Endothelial cell of umbilical vein (primary cell): ENCODE data around the gene KIF4A. TPM values are rescaled to one million over a fixed set of nuclear protein-coding genes. Genes with fewer than 3 reads are reported as not detected.
A peak's percentile ranks its signal among the peaks of the same experiment; 100 is the strongest.

Source experiments
- BruUV-seq: library from RNA; stranded (reverse); fragments of 400-500 nt; replicated peaks from 2 replicates; lab custom pipeline; 2021; lab: Mats Ljungman, UMichigan
- CTCF ChIA-PET: fragments of 300-600, 350-600 bp; sonication (Branson Sonifier 250); formaldehyde crosslinking; loops from one replicate; lab custom pipeline; 2021; ENCODE audit warnings: antibody characterized with exemption, inconsistent platforms; lab: Charles Lee
- POLR2A ChIA-PET: fragments of 300-600, 350-600 bp; sonication (Branson Sonifier 250); formaldehyde crosslinking; loops from one replicate; lab custom pipeline; 2021; ENCODE audit warnings: antibody characterized with exemption, inconsistent platforms; lab: Charles Lee
- DNase-seq: peaks from one replicate; pipeline ENCODE4 v3.0.0-alpha.2; 2011; ENCODE audit warnings: low read depth, low spot score
- FAIRE-seq: peaks from 2 replicates; lab custom pipeline; 2011; peaks lifted over from hg19 to GRCh38; lab: Jason Lieb, UNC
- H2AFZ ChIP-seq: 2 replicates; pipeline ENCODE4 v1.6.0; 2012; ENCODE audit warnings: low read depth, low read length, control low read depth, inconsistent platforms
- H3K27ac ChIP-seq: 2 replicates; pipeline ENCODE4 v1.5.1; 2011; ENCODE audit warnings: low read depth, mild to moderate bottlenecking, control low read depth, low read length, moderate library complexity; ENCODE audit not compliant: insufficient read depth
- H3K27me3 ChIP-seq, 2 experiments: 2 replicates each; pipeline versions ENCODE4 v1.6.0 to v1.6.1; 2011; ENCODE audit warnings: low read length in 2 of 2, mixed read lengths in 1 of 2; ENCODE audit not compliant: control insufficient read depth in 2 of 2, insufficient read depth in 2 of 2
- H3K36me3 ChIP-seq, 2 experiments: 2 replicates in 1 of 2; 3 replicates in 1 of 2; pipeline ENCODE4 v1.5.1; 2011; ENCODE audit warnings: low read length in 2 of 2, mild to moderate bottlenecking in 1 of 2, moderate library complexity in 1 of 2; ENCODE audit not compliant: control insufficient read depth in 2 of 2, insufficient read depth in 2 of 2; ENCODE audit errors: extremely low read depth in 1 of 2
- H3K4me1 ChIP-seq: 3 replicates; pipeline ENCODE4 v1.5.1; 2011; ENCODE audit warnings: mild to moderate bottlenecking, low read length; ENCODE audit not compliant: control insufficient read depth, insufficient read depth; ENCODE audit errors: extremely low read depth
- H3K4me2 ChIP-seq: 2 replicates; pipeline ENCODE4 v1.6.1; 2011; ENCODE audit warnings: low read length, control low read depth, mixed read lengths; ENCODE audit not compliant: insufficient read depth
- H3K4me3 ChIP-seq, 3 experiments: fragments of 200-600 bp in 1 of 3; sonication (generic), shearing (Covaris generic) in 1 of 3; replicated peaks in 1 of 3; 2 replicates each; pipeline ENCODE4 v1.5.1; 2011 to 2016; ENCODE audit warnings: control low read depth in 3 of 3, low read length in 3 of 3, mild to moderate bottlenecking in 2 of 3, inconsistent platforms in 1 of 3, low read depth in 1 of 3, moderate library complexity in 1 of 3; ENCODE audit not compliant: insufficient read depth in 1 of 3
- H3K79me2 ChIP-seq: 2 replicates; pipeline ENCODE4 v1.6.0; 2012; ENCODE audit warnings: low read length, inconsistent platforms; ENCODE audit not compliant: control insufficient read depth, insufficient read depth
- H3K9ac ChIP-seq: replicated peaks from 2 replicates; pipeline ENCODE3; 2011; ENCODE audit warnings: low read length, control low read depth; ENCODE audit not compliant: insufficient read depth; ENCODE audit errors: extremely low read depth
- H3K9me1 ChIP-seq: replicated peaks from 3 replicates; pipeline ENCODE4 v1.6.0; 2011; ENCODE audit warnings: mild to moderate bottlenecking, low read length; ENCODE audit not compliant: control insufficient read depth, insufficient read depth; ENCODE audit errors: extremely low read depth
- H3K9me3 ChIP-seq: replicated peaks from 2 replicates; pipeline ENCODE4 v1.5.1; 2012; ENCODE audit warnings: low read length, inconsistent platforms; ENCODE audit not compliant: control insufficient read depth, insufficient read depth
- H4K20me1 ChIP-seq: replicated peaks from 2 replicates; pipeline ENCODE3; 2011; ENCODE audit warnings: mild to moderate bottlenecking, low read length; ENCODE audit not compliant: control insufficient read depth, insufficient read depth; ENCODE audit errors: extremely low read depth
- CTCF ChIP-seq, 2 donors: IDR thresholded peaks; 1 replicate in 1 of 2; 2 replicates in 1 of 2; pipeline ENCODE4 v1.5.1; 2011; ENCODE audit warnings: low read length in 2 of 2, mild to moderate bottlenecking in 2 of 2, moderate library complexity in 2 of 2, control low read depth in 1 of 2, inconsistent platforms in 1 of 2, low read depth in 1 of 2; ENCODE audit not compliant: insufficient read depth in 1 of 2; ENCODE audit errors: extremely low read depth in 1 of 2
- EZH2 ChIP-seq: IDR thresholded peaks from 2 replicates; pipeline ENCODE4 v1.6.1; 2012; ENCODE audit warnings: borderline replicate concordance, low read depth, mild to moderate bottlenecking, moderate library complexity, low read length, inconsistent platforms; ENCODE audit not compliant: severe bottlenecking
- FOS ChIP-seq: IDR thresholded peaks from 2 replicates; pipeline ENCODE4 v1.6.1; 2011; ENCODE audit warnings: mild to moderate bottlenecking, low read length, moderate library complexity, borderline replicate concordance; ENCODE audit not compliant: insufficient read depth
- GATA2 ChIP-seq: IDR thresholded peaks from 2 replicates; pipeline ENCODE4 v1.7.0; 2011; ENCODE audit warnings: low read depth, mild to moderate bottlenecking, moderate library complexity, mixed read lengths, low read length; ENCODE audit not compliant: insufficient read length, insufficient read depth
- JUN ChIP-seq: IDR thresholded peaks from 2 replicates; pipeline ENCODE4 v1.6.1; 2011; ENCODE audit warnings: borderline replicate concordance, low read depth; ENCODE audit not compliant: insufficient read length, insufficient read depth
- MYC ChIP-seq: IDR thresholded peaks from one replicate; pipeline ENCODE4 v1.6.1; 2011; ENCODE audit warnings: mild to moderate bottlenecking, low read depth, low read length
- POLR2A ChIP-seq: IDR thresholded peaks from 2 replicates; pipeline ENCODE4 v1.6.1; 2012; ENCODE audit warnings: low read depth, mild to moderate bottlenecking, control low read depth, low read length
- POLR2AphosphoS5 ChIP-seq: IDR thresholded peaks from 2 replicates; pipeline ENCODE4 v1.6.1; 2012; ENCODE audit warnings: low read depth, mild to moderate bottlenecking, control low read depth, low read length, moderate library complexity; ENCODE audit not compliant: insufficient read depth
- dilution Hi-C: fragments of 300-500 bp; cut with MboI; formaldehyde crosslinking; loops from one replicate; pipeline ENCODE4 v1.15.0; 2019; ENCODE audit warnings: low sequenced_read_pairs; ENCODE audit not compliant: extremely low pct_ligation_motif_present
- intact Hi-C: fragments of 100-400 bp; cut with micrococcal nuclease; formaldehyde crosslinking; loops from one replicate; pipeline ENCODE4 v1.10.0; 2022
- polyA plus RNA-seq, 4 experiments: library from polyadenylated mRNA; depleted of rRNA in 3 of 4; stranded (reverse) in 3 of 4; unstranded in 1 of 4; fragments of >200 nt; gene quantifications; 2 replicates each; pipeline versions ENCODE4 v1.2.1 to v1.2.3, GENCODE V29; 2011 to 2012; ENCODE audit warnings: missing spikeins in 1 of 4
- total RNA-seq: library from RNA; stranded (reverse); gene quantifications from 2 replicates; pipeline ENCODE4 v1.2.3, GENCODE V29; 2021
- TF ChIP-seq, protein P1 (sequence below): IDR thresholded peaks from 2 replicates; pipeline ENCODE4 v1.6.1; 2011; ENCODE audit not compliant: insufficient read depth, insufficient read length

The KIF4A gene
- total and polyA plus RNA-seq, 2 donors (not counting 3 experiments of a cell fraction or from before 2014, with no cell fraction given), result 9.6 to 41.3 TPM

DNA sequence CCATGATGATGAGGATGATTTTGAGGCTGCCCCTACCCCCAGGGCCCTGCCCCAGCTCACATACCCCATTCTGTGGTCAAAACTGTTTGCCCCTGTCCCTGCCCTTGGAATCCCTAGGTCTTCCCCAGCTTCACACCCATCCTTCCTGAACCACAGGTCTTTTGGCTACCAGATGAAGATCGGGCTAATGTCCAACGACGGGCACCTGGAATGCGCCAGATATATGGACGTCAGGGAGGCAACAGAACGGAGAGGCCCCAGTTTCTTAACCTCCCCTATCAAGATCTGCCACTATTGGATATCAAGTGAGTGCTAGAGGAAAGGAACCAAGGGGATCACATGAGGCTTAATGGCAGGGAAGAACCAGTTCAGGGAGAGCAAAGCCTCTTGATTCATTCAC lies 139.9 kb downstream of the KIF4A start:
- Histone ChIP-seq H3K9ac (no peak overlapping the region), H3K27me3 (no peaks in the 10 kb centered on the region), H3K4me3 (no peak overlapping the region), H3K9me1 (no peaks in the 10 kb centered on the region), H4K20me1 (no peaks in the 10 kb centered on the region), H3K4me1 (peaks cover 5% of the 10 kb centered on the region), H3K4me2 (no peak overlapping the region), H3K27ac (no peak overlapping the region), H3K9me3 (no peaks in the 10 kb centered on the region), H3K79me2 (no peaks in the 10 kb centered on the region), H2AFZ (no peak overlapping the region), H3K36me3 (no peaks in the 10 kb centered on the region)
- dilution Hi-C loops, result no loop called here
- intact Hi-C loops, result no loop called here
- TF ChIP-seq, protein P1, sequence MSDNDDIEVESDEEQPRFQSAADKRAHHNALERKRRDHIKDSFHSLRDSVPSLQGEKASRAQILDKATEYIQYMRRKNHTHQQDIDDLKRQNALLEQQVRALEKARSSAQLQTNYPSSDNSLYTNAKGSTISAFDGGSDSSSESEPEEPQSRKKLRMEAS, result no peak
- TF ChIP-seq POLR2AphosphoS5, result no peak
- ChIA-PET POLR2A (no interaction called here), CTCF (no interaction called here)
- no peak for FAIRE-seq
- no peak for DNase-seq
- BruUV-seq, result no TSS peak

GRCh38 chrX:70432936-70433847 lies 143.3 kb downstream of the KIF4A start:
- dilution Hi-C loops, result no loop called here
- intact Hi-C loops, result no loop called here
- H3K4me1 ChIP-seq, result peaks cover 9% of the 10 kb centered on the region
- no peaks in the 10 kb centered on the region for H3K79me2 ChIP-seq
- H3K4me2 ChIP-seq, result peak overlapping the region; percentile 41
- no peaks in the 10 kb centered on the region for H4K20me1 ChIP-seq
- peak overlapping the region in 1 of 3 experiments; percentile 86 for H3K4me3 ChIP-seq
- CTCF ChIA-PET, result interaction anchor here (0.6 to 2.3 kb wide), 12 partner anchors 8 to 300 kb away, joined by 3 to 15 read pairs (median 4); partner anchors contain the start of genes GDPD2 and IGBP1
- H3K27ac ChIP-seq, result no peak overlapping the region
- no peak for DNase-seq
- H2AFZ ChIP-seq, result peak overlapping the region; percentile 75
- POLR2A ChIA-PET, result no interaction called here
- H3K9me3 ChIP-seq, result no peaks in the 10 kb centered on the region
- no peak overlapping the region for H3K9ac ChIP-seq
- no TSS peak for BruUV-seq
- H3K9me1 ChIP-seq, result no peaks in the 10 kb centered on the region
- TF ChIP-seq POLR2A, result no peak
- TF ChIP-seq, protein P1, result no peak
- no peak for TF ChIP-seq FOS
- TF ChIP-seq EZH2, result no peak
- TF ChIP-seq POLR2AphosphoS5, result no peak
- TF ChIP-seq GATA2, result no peak
- TF ChIP-seq CTCF (IDR thresholded peaks at IDR 0.05; ENCODE audit: extremely low read depth in 1 of 2, insufficient read depth in 1 of 2, low read depth in 1 of 2, low read length in 2 of 2), result no peak
- no peak for TF ChIP-seq JUN
- TF ChIP-seq MYC, result no peak
- H3K36me3 ChIP-seq, result no peaks in the 10 kb centered on the region
- H3K27me3 ChIP-seq, result no peaks in the 10 kb centered on the region
- FAIRE-seq, result no peak
